ENCODE data around the gene HOXC4.
"Not testable (repeated sequence)": the region's sequence is repeated elsewhere in the genome, so short reads cannot be mapped to it uniquely, and the experiment has no call there.

DNA sequence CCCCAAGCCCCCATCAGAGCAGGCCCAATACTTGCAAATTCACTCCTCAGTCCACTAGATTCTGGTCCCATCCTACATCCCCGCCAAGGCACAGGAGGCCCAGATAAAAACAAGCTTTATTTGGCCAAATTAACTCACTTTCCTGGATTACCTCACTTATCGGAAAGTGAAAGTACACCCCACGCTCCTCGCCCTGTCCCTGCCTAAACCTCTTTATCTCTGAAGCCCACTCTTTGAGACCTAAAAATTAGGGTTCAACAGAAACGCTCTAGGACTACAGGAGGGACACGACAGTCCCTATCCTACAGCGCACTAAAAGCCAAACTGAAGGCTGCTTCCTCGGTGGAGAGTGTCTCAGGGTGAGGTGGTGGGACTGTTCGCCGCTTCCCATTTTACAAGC is 24.2 kb downstream of the HOXC4 start:
- not testable (repeated sequence) for TF ChIP-seq EP300 (conservative IDR thresholded peaks at IDR 0.05; ENCODE audit: poor library complexity, severe bottlenecking); REST (IDR thresholded peaks at IDR 0.05; ENCODE audit: borderline replicate concordance); TAF1 (IDR thresholded peaks at IDR 0.05; ENCODE audit: low read depth); EZH2 (IDR thresholded peaks at IDR 0.05; ENCODE audit: borderline replicate concordance, insufficient read depth, low read length, poor library complexity, severe bottlenecking); RAD21 (conservative IDR thresholded peaks at IDR 0.05); POLR2AphosphoS5 (IDR thresholded peaks at IDR 0.05); MXI1 (conservative IDR thresholded peaks at IDR 0.05; ENCODE audit: poor library complexity, severe bottlenecking); SMC3 (conservative IDR thresholded peaks at IDR 0.05; ENCODE audit: poor library complexity)
- TF ChIP-seq, protein P1, sequence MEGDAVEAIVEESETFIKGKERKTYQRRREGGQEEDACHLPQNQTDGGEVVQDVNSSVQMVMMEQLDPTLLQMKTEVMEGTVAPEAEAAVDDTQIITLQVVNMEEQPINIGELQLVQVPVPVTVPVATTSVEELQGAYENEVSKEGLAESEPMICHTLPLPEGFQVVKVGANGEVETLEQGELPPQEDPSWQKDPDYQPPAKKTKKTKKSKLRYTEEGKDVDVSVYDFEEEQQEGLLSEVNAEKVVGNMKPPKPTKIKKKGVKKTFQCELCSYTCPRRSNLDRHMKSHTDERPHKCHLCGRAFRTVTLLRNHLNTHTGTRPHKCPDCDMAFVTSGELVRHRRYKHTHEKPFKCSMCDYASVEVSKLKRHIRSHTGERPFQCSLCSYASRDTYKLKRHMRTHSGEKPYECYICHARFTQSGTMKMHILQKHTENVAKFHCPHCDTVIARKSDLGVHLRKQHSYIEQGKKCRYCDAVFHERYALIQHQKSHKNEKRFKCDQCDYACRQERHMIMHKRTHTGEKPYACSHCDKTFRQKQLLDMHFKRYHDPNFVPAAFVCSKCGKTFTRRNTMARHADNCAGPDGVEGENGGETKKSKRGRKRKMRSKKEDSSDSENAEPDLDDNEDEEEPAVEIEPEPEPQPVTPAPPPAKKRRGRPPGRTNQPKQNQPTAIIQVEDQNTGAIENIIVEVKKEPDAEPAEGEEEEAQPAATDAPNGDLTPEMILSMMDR (IDR thresholded peaks at IDR 0.05; ENCODE audit: poor library complexity, severe bottlenecking) = not testable (repeated sequence)
